BLaER1 treated with 17β-estradiol and CSF1 and Interleukin-3, amounts not matched to agents 10 nM and 100 nM (cell line): ENCODE measurements around the gene OR51A7.
"Not testable (repeated sequence)": the region's sequence is repeated elsewhere in the genome, so short reads cannot be mapped to it uniquely, and the experiment has no call there.

ENCODE experiments used
- H3K27ac ChIP-seq, 11 experiments: shearing (Covaris generic); formaldehyde crosslinking; 2 replicates each; pipeline ENCODE4 v1.8.1; 2022
- H3K27me3 ChIP-seq, 11 experiments: shearing (Covaris generic); formaldehyde crosslinking; 2 replicates each; pipeline ENCODE4 v1.8.1; 2022
- H3K36me3 ChIP-seq, 11 experiments: shearing (Covaris generic); formaldehyde crosslinking; 2 replicates each; pipeline ENCODE4 v1.8.1; 2022
- H3K4me1 ChIP-seq, 10 experiments: shearing (Covaris generic); formaldehyde crosslinking; 2 replicates each; pipeline ENCODE4 v1.8.1; 2022
- H3K4me2 ChIP-seq, 11 experiments: shearing (Covaris generic); formaldehyde crosslinking; 2 replicates each; pipeline ENCODE4 v1.8.1; 2022
- H3K4me3 ChIP-seq, 10 experiments: shearing (Covaris generic); formaldehyde crosslinking; 2 replicates each; pipeline ENCODE4 v1.8.1; 2022
- H3K9ac ChIP-seq, 11 experiments: shearing (Covaris generic); formaldehyde crosslinking; 2 replicates each; pipeline ENCODE4 v1.8.1; 2022
- H3K9me3 ChIP-seq, 11 experiments: shearing (Covaris generic); formaldehyde crosslinking; replicated peaks in 1 of 11; 2 replicates each; pipeline ENCODE4 v1.8.1; 2022
- H4K20me1 ChIP-seq, 11 experiments: shearing (Covaris generic); formaldehyde crosslinking; 2 replicates each; pipeline ENCODE4 v1.8.1; 2022
- Cebpa-rat ChIP-seq, 11 experiments: shearing (Covaris generic); IDR thresholded peaks; 2 replicates each; pipeline ENCODE4 v1.8.1; 2022

OR51A7 gene

DNA sequence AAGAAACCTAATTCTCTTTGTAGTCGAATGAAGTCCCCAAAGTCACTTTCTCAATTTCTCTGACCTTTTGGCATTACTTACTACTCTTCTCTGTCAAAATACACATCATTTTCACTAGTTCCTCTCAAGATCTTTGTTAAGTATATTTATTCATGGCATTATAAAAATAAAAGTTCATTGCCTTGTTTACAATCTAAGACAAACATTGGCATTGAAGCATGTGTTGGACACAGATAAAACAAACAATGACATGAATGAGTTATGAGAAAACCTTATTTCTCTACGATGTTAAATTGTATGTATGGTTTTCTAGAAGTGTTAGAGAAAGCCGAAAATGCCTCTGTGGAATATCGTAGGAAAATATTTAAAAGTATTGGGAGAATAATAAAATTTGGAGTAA lies 29.2 kb downstream of the OR51A7 start:
- H4K20me1 ChIP-seq = no peaks in the 10 kb centered on the region
- H3K4me2 ChIP-seq = no peak overlapping the region
- no peaks in the 10 kb centered on the region for H3K9me3 ChIP-seq
- no peak for TF ChIP-seq Cebpa-rat (IDR thresholded peaks at IDR 0.05)
- no peak overlapping the region for H3K27ac ChIP-seq
- no peaks in the 10 kb centered on the region for H3K36me3 ChIP-seq
- H3K9ac ChIP-seq = no peak overlapping the region
- no peaks in the 10 kb centered on the region for H3K4me1 ChIP-seq
- H3K4me3 ChIP-seq = no peak overlapping the region
- no peaks in the 10 kb centered on the region for H3K27me3 ChIP-seq

GRCh38 chr11:4936745-4937144 lies 33.2 kb downstream of the OR51A7 start:
- Histone ChIP-seq H3K27me3 (no peaks in the 10 kb centered on the region), H3K36me3 (no peaks in the 10 kb centered on the region), H3K4me2 (no peak overlapping the region), H3K9me3 (no peaks in the 10 kb centered on the region), H3K27ac (no peak overlapping the region), H4K20me1 (no peaks in the 10 kb centered on the region), H3K4me1 (no peaks in the 10 kb centered on the region), H3K9ac (no peak overlapping the region), H3K4me3 (no peak overlapping the region)
- TF ChIP-seq Cebpa-rat (IDR thresholded peaks at IDR 0.05) = no peak

DNA sequence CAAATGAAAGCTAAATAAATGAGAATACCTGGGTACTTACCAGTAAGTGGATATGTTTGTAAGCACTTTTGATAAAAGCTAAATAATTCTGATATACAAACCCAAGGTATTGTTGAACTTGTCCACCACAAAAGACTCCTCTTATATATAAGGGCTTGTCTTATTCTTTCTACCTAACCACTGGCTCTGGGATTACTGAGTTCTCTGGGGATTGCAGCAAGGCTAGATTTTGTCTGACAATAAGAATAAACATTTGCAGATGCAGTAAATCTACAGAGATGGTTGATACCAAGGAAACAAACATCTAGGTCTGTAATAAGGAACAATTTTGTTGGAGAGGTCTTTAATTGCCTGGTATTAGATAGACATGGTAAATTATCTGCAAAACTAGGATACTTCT lies 43.9 kb downstream of the OR51A7 start, which contains the start of gene OR51A4:
TSS of gene OR51A4 (minus strand) at position 101 of the 400 bp plus-strand sequence. CDS start 505 bp downstream, outside the sequence.
- Histone ChIP-seq H3K4me2 (no peak within 1 kb of the TSS), H3K4me1 (no peaks in the 10 kb centered on the region), H4K20me1 (no peaks in the 10 kb centered on the region), H3K9ac (no peak within 1 kb of the TSS), H3K9me3 (no peaks in the 10 kb centered on the region), H3K4me3 (no peak within 1 kb of the TSS), H3K27me3 (no peaks in the 10 kb centered on the region), H3K36me3 (no peaks in the 10 kb centered on the region), H3K27ac (no peak within 1 kb of the TSS)
- no peak for TF ChIP-seq Cebpa-rat (IDR thresholded peaks at IDR 0.05)

DNA sequence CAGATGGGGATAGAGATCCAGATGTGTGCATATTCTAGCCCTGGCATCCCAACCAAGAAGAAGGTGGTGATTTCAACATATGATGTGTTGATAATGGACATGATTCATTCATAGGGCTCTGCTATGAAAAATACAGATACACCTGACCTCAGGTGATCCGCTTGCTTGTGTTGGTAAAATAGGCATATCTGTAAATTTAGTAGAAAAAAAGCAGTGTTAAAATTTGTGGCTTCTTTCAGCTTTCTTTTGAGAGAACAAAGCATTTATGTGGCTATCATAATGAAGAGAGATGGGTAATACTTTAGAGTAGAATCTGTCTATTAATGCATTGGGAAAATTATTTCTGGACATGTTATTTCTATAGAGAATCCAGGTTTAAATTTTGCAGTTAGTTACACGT lies 52.0 kb downstream of the OR51A7 start, which contains the start of gene OR51A2:
TSS of gene OR51A2 (minus strand) at position 101 of the 400 bp plus-strand sequence. CDS start at position 101, 0 bp downstream.
- not testable (repeated sequence) for H3K9ac ChIP-seq, H3K27ac ChIP-seq, H3K27me3 ChIP-seq, H3K4me3 ChIP-seq, H3K4me2 ChIP-seq, H3K4me1 ChIP-seq, H3K36me3 ChIP-seq, H3K9me3 ChIP-seq, H4K20me1 ChIP-seq

DNA sequence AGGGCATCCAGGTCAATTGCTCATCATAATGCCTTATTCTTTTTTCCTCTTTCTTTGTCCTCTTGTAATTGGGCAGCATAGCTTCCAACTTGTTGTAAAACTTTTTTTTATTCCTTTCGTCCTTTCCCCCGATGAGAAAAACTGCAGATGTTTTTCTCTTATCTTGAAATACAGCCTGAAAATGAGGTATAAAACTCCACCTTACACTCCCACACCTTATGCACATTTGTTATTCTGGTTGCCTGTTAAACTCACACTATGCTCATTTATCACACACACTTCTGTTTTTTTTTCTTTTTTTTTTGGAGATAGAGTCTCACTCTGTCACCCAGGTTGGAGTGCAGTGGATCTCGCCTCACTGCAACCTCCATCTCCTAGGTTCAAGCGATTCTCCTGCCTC lies 53.8 kb downstream of the OR51A7 start:
- Histone ChIP-seq H3K27me3 (no peaks in the 10 kb centered on the region), H3K9ac (no peak overlapping the region), H3K9me3 (no peaks in the 10 kb centered on the region), H3K4me2 (no peak overlapping the region), H3K4me1 (no peaks in the 10 kb centered on the region), H3K36me3 (no peaks in the 10 kb centered on the region), H3K4me3 (no peak overlapping the region), H4K20me1 (no peaks in the 10 kb centered on the region), H3K27ac (no peak overlapping the region)
- TF ChIP-seq Cebpa-rat (IDR thresholded peaks at IDR 0.05) = no peak
